ENCODE measurements around the gene STN1. TPM values are rescaled to one million over a fixed set of nuclear protein-coding genes. Genes with fewer than 3 reads are reported as not detected.

STN1 gene
- total RNA-seq, 6 experiments from 2014 or later, result 12.1 to 15.6 (median 14.7) TPM

DNA sequence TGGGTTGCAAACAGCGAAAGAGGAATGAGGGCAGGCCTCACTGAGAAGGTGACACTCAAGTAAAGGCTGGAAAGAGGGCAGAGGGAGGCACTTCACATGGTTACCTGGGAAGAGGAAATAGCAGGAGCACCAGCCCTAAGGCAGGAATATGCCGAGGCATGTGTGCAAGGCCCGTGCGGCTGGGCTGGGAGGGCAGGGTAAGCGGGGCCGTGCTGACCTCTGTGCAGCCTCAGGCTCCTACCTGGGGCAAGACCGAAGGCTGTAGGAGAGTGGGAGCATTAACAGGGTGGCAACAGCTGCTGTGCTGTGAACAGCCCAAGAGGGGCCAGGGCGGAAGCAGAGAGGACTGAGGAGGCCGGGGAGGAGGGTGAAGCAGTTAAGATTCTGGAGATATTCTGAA, 38.6 kb downstream of the STN1 start:
- TF ChIP-seq, protein P1, sequence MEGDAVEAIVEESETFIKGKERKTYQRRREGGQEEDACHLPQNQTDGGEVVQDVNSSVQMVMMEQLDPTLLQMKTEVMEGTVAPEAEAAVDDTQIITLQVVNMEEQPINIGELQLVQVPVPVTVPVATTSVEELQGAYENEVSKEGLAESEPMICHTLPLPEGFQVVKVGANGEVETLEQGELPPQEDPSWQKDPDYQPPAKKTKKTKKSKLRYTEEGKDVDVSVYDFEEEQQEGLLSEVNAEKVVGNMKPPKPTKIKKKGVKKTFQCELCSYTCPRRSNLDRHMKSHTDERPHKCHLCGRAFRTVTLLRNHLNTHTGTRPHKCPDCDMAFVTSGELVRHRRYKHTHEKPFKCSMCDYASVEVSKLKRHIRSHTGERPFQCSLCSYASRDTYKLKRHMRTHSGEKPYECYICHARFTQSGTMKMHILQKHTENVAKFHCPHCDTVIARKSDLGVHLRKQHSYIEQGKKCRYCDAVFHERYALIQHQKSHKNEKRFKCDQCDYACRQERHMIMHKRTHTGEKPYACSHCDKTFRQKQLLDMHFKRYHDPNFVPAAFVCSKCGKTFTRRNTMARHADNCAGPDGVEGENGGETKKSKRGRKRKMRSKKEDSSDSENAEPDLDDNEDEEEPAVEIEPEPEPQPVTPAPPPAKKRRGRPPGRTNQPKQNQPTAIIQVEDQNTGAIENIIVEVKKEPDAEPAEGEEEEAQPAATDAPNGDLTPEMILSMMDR (IDR thresholded peaks at IDR 0.05), result no peak
- Mint-ChIP-seq H3K27ac (no peak overlapping the region), H3K9me3 (no peaks in the 10 kb centered on the region), H3K4me1 (ENCODE audit: low read depth) (no peaks in the 10 kb centered on the region), H3K4me3 (no peak overlapping the region), H3K36me3 (ENCODE audit: low read depth) (peaks cover 9% of the 10 kb centered on the region; the same call in 1 of the 2 replicates), H3K27me3 (ENCODE audit: insufficient read depth) (no peaks in the 10 kb centered on the region; the same call in 1 of the 2 replicates)
- DNase-seq, result no peak

DNA sequence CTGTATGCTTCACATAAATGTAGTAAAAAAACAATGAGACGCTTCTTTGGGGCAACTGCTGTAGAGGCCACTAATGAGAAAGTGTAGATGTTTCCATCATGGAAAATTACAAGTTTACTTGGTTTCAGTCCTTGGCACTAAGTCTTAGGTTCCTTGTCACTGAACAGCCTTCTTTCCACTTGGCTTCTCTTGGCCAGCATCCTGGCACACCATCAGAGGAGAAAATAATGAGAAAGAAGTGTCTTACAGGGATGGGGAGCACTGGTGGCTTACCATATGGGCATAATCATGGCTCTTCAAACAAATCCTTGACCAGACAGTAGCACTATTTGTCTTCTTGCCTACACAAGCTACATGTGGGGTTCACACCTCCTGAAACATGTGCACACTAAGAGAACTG, 40.1 kb downstream of the STN1 start:
- DNase-seq, result no peak
- no peak overlapping the region for H3K27ac Mint-ChIP-seq
- H3K27me3 Mint-ChIP-seq (ENCODE audit: insufficient read depth), result no peaks in the 10 kb centered on the region; the same call in 1 of the 2 replicates
- H3K4me3 Mint-ChIP-seq, result no peak overlapping the region
- peaks cover 9% of the 10 kb centered on the region; the same call in 1 of the 2 replicates for H3K36me3 Mint-ChIP-seq (ENCODE audit: low read depth)
- H3K4me1 Mint-ChIP-seq (ENCODE audit: low read depth), result no peaks in the 10 kb centered on the region
- TF ChIP-seq, protein P1 (IDR thresholded peaks at IDR 0.05), result no peak
- H3K9me3 Mint-ChIP-seq, result no peaks in the 10 kb centered on the region

DNA sequence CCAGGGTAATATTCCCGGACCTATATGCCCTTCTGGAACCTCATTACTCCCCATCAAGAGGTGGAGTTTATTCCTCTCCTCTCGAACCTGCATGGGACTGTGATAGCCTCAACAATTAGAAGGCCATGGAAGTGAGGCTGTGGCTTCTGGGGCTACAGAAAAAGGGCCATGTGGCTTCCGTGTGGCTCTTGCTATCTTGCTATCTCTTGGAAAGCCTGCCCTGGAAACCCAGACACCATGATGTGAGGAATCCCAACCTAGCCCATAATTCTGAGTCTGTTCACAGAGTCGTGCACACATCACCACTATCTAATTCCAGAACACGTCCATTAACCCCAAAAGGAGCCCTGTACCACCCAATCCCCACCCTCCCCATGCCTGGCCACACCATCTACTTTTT, 41.8 kb downstream of the STN1 start:
- TF ChIP-seq, protein P1 (IDR thresholded peaks at IDR 0.05), result no peak
- Mint-ChIP-seq H3K27me3 (ENCODE audit: insufficient read depth) (no peaks in the 10 kb centered on the region; the same call in 1 of the 2 replicates), H3K4me3 (no peak overlapping the region), H3K27ac (no peak overlapping the region), H3K9me3 (no peaks in the 10 kb centered on the region), H3K4me1 (ENCODE audit: low read depth) (peaks cover 16% of the 10 kb centered on the region), H3K36me3 (ENCODE audit: low read depth) (peaks cover 5% of the 10 kb centered on the region; the same call in 1 of the 2 replicates)
- DNase-seq, result no peak

DNA sequence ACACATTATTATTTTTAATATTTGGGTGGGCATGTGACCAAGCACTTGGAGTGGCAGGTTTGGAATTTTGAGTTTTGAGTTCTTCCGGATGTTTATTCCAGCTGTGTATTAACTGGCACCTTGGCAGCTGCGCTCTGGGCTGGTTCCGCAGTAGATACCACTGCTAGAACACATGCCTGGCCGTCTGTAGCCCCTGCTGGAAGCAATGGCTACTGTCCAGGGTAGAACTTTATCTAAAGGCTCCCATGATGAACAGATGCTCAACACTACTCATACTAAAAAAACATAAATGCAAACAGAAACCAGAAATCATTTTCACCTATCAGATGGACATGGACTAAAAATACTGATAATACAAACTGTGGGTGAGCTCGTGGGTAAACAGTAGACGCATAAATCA, 43.3 kb downstream of the STN1 start:
- Mint-ChIP-seq H3K27me3 (ENCODE audit: insufficient read depth) (no peaks in the 10 kb centered on the region), H3K27ac (no peak overlapping the region)
- TF ChIP-seq, protein P1 (IDR thresholded peaks at IDR 0.05), result no peak

DNA sequence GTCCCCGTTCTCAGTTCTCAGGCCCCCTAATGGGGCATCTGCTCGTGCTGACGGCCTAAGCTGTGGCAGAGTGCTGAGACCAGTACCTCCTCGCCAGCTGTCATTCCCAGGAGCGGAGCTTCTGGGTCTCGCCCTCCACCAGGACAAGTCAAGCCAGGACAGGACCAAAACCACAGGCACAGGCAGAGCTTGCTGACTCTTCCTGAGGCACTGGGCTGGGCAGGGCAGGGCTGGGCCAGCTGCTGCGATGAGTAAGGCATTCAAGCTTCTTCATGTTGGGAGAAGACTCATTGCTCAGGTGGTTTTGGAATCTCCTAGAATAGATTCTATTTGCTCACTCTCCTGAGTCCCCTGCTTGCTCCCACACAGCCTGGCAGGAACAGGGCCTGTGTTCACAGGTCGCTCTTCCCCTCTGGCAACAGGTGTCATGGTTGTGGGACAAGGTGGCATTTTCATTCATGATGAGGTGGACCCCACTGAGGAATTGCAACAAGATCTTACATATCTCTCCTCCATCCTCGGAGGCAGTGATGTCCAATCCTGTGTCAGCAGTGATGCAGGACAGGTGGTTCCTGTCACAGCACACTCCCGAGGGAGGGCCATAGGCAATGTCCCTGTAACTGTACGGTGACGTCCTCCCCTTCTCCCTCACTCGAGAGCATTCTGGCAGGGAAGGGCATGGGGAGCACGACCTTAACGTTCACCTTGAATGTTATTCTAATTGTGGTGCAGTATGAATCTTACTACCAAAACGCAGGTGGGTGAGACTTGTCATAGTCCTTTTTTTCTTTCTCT, 45.6 kb downstream of the STN1 start:
- TF ChIP-seq, protein P1 (IDR thresholded peaks at IDR 0.05), result no peak
- H3K4me3 Mint-ChIP-seq, result peak overlapping the region; percentile 26; the same call in 1 of the 2 replicates
- DNase-seq, result peak; percentile 80
- H3K27ac Mint-ChIP-seq, result peak overlapping the region; percentile 97
- no peaks in the 10 kb centered on the region for H3K36me3 Mint-ChIP-seq (ENCODE audit: low read depth)
- H3K27me3 Mint-ChIP-seq (ENCODE audit: insufficient read depth), result no peaks in the 10 kb centered on the region
- no peaks in the 10 kb centered on the region for H3K9me3 Mint-ChIP-seq
- H3K4me1 Mint-ChIP-seq (ENCODE audit: low read depth), result peaks cover 36% of the 10 kb centered on the region

More for the DNA sequence above, 43.3 kb downstream of the STN1 start:
- Mint-ChIP-seq H3K9me3 (no peaks in the 10 kb centered on the region), H3K36me3 (ENCODE audit: low read depth) (peaks cover 5% of the 10 kb centered on the region; the same call in 1 of the 2 replicates), H3K4me3 (no peak overlapping the region), H3K4me1 (ENCODE audit: low read depth) (peaks cover 30% of the 10 kb centered on the region)
- no peak for DNase-seq
